HK-2 (cell line): ENCODE measurements around the gene PATL2.
"Not testable (repeated sequence)": the region's sequence is repeated elsewhere in the genome, so short reads cannot be mapped to it uniquely, and the experiment has no call there.

Source experiments
- DNase-seq: peaks from one replicate; pipeline ENCODE4 v3.0.0-alpha.2; 2018; ENCODE audit not compliant: unreplicated experiment

The PATL2 gene

GRCh38 chr15:44711096-44711742, at the start of gene PATL2, which contains the start of gene B2M:
TSS of gene PATL2 (minus strand) at chr15:44711323. CDS start at chr15:44676490, 34,833 bp downstream.
TSS of gene B2M (plus strand) at chr15:44711517. CDS start at chr15:44711547, 30 bp downstream.
- peak; percentile 94 for DNase-seq

- DNase-seq = no peak
Measured at GRCh38 chr15:44753345-44753744, 42.2 kb upstream of the PATL2 start.

- DNase-seq = not testable (repeated sequence)
Measured at GRCh38 chr15:44743454-44743853, 32.3 kb upstream of the PATL2 start.

- not testable (repeated sequence) for DNase-seq
Measured at GRCh38 chr15:44739222-44739847, 28.2 kb upstream of the PATL2 start.

- no peak for DNase-seq
Measured at GRCh38 chr15:44738340-44738984, 27.3 kb upstream of the PATL2 start.

- no peak for DNase-seq
Measured at GRCh38 chr15:44736181-44736765, 25.1 kb upstream of the PATL2 start, which contains the start of gene TRIM69. TSS of gene TRIM69 (plus strand) at chr15:44736528. CDS start at chr15:44736705, 177 bp downstream.

- no peak for DNase-seq
Measured at GRCh38 chr15:44735482-44736180, 24.5 kb upstream of the PATL2 start.

GRCh38 chr15:44734839-44735481, 23.8 kb upstream of the PATL2 start:
- DNase-seq = no peak

GRCh38 chr15:44729408-44730127, 18.4 kb upstream of the PATL2 start:
- DNase-seq = no peak

GRCh38 chr15:44728576-44729407, 17.7 kb upstream of the PATL2 start:
- DNase-seq = peak; percentile 87

GRCh38 chr15:44728232-44728575, 17.1 kb upstream of the PATL2 start:
- DNase-seq = not testable (repeated sequence)

GRCh38 chr15:44727485-44728231, 16.5 kb upstream of the PATL2 start:
- no peak for DNase-seq

GRCh38 chr15:44726568-44727484, 15.7 kb upstream of the PATL2 start:
- no peak for DNase-seq

- DNase-seq = no peak
Measured at GRCh38 chr15:44726136-44726535, 15.0 kb upstream of the PATL2 start.

GRCh38 chr15:44722011-44722410, 10.9 kb upstream of the PATL2 start:
- DNase-seq = no peak

GRCh38 chr15:44720460-44721176, 9.5 kb upstream of the PATL2 start:
- DNase-seq = no peak

- not testable (repeated sequence) for DNase-seq
Measured at GRCh38 chr15:44720000-44720435, 8.9 kb upstream of the PATL2 start.
